Stimulated activated CD8-positive, alpha-beta memory T cell treated with anti-CD3 and anti-CD28 coated beads, Interleukin-4, amount 100 ng/mL, for 1 hour (primary cell): ENCODE results near the gene KRTAP10-6.
"Not testable (repeated sequence)": the region's sequence is repeated elsewhere in the genome, so short reads cannot be mapped to it uniquely, and the experiment has no call there.

ENCODE experiments used
- DNase-seq, 2 donors: peaks; one replicate each; pipeline ENCODE4 v3.0.0-alpha.2; 2020; ENCODE audit warnings: low read depth in 2 of 2, low spot score in 1 of 2

The KRTAP10-6 gene

DNA sequence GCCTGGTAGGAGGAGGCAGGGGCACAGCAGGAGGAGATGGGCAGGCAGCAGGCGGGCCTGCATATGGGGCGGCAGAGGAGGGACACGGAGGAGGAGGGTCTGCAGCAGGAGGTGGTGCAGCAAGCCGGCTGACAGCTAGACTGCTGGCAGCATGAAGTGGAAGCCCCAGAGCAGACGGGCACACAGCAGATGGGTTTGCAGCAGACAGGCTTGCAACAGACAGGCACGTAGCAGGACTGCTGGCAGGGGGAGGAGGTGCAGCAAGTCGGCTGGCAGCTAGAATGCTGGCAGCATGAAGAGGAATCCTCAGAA is 12.5 kb downstream of the KRTAP10-6 start:
- no peak for DNase-seq

DNA sequence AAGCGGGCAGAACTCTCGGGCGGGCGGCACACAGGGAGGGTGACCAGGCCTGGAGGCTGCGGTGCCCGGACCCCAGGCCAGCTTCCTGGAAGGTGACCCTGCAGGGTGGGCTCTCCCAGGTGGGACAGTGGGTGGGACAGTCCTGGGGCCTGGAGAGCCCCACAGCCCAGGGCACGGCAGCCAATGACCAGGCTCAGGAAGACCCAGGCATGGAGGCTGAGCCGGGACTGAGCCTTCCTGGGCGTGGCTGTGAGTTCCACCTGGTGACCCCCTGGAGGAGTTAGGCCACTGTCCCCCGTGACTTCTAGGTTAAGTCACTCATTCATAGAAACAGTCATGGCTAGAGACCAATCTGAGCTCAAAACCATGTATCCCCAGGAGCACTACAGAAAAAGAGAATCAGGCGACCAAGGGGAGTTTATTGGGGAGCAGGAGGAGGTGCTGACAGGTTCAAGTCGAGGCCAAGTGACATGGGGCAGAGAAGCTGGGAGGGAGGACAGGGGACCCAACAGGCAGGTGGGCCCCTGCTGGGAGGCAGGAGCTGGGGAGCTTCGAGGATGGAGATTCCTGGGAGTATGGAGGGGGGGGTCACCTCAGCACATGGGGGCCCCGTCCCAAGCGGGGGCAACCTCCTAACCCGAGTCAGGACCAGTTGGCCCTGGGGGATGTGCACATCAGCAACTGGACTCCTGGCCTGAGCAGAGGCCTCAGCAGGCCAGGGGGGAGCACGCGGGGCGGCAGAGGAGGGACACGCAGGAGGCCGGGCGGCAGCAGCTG is 13.1 kb downstream of the KRTAP10-6 start:
- DNase-seq, result no peak

GRCh38 chr21:44578371-44579055 is 13.8 kb downstream of the KRTAP10-6 start:
- no peak for DNase-seq

GRCh38 chr21:44576025-44576420 is 16.3 kb downstream of the KRTAP10-6 start:
- DNase-seq, result no peak

- no peak for DNase-seq
These were observed 16.8 kb downstream of the KRTAP10-6 start for GRCh38 chr21:44575307-44576024.

DNA sequence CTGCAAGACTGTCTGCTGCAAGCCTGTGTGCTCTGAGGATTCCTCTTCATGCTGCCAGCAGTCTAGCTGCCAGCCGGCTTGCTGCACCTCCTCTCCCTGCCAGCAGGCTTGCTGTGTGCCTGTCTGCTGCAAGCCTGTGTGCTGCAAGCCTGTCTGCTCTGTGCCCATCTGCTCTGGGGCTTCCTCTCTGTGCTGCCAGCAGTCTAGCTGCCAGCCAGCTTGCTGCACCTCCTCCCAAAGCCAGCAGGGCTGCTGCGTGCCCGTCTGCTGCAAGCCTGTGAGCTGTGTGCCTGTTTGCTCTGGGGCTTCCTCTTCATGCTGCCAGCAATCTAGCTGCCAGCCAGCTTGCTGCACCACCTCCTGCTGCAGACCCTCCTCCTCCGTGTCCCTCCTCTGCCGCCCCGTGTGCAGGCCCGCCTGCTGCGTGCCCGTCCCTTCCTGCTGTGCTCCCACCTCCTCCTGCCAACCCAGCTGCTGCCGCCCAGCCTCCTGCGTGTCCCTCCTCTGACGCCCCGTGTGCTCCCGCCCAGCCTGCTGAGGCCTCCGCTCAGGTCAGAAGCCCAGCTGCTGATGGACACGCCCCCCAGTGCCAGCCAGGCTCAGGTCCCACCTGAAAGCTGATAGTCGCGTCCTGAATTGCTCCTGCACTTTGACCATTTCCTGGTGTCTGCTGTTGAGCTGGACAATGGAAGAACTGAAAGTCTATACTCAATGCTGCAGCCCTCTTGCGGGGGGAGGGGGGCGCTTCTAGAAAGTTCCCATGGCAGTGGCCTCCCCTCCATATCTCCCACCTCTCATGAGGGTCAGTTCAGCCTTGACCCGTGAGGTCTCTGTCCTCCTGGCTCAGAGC is 17.6 kb downstream of the KRTAP10-6 start:
- DNase-seq, result no peak

- DNase-seq, result not testable (repeated sequence)
These were observed 18.5 kb downstream of the KRTAP10-6 start, which contains the start of gene KRTAP10-4 for GRCh38 chr21:44573630-44574456. KRTAP10-4 (plus strand) TSS chr21:44573729; CDS start chr21:44573759, 30 bp downstream.

- no peak for DNase-seq
These were observed 19.2 kb downstream of the KRTAP10-6 start for GRCh38 chr21:44572959-44573583.

DNA sequence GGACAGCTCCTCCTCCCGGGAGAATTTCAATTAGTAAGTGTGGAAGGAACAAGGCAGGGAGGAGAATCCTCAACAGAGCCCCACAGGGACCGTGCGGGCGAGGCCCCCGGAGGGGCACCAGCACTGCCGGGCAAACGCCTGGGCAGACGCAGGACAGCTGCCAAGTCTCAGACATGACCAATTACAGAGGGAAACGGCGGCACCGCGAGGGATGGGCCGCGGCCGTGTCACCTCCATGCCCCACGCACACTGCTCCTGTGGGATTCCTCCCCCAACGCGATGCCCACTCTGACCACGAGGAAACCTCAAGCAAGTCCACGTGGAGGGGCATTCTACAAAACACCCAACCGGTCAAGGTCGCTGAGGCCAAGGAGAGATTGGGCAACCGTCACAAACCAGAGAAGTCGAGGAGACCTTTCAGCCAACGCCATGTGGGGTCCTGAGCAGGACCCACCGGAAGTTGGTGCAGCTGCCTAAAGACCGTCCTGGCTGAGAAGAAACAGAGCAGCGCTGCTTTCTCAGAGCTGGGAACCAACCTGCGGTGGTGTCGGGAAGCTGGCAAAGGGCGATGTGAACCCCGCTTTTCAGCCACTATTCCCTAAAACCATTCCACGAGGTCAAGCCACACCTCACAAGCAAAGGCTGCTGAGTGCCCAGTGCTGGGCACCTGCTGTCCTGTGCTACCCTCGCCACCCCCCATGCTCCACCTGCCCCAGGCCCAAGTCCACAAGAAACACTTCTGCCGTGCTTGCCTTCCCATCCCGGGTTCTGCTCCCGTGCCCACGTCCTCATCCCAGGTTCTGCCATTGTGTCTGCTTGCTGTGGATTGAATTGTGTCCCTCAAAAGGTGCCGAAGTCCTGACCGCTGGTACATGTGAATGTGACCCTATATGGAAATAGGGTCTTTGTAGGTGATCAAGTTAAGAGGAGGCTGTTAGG is 20.2 kb downstream of the KRTAP10-6 start:
- DNase-seq, result no peak

DNA sequence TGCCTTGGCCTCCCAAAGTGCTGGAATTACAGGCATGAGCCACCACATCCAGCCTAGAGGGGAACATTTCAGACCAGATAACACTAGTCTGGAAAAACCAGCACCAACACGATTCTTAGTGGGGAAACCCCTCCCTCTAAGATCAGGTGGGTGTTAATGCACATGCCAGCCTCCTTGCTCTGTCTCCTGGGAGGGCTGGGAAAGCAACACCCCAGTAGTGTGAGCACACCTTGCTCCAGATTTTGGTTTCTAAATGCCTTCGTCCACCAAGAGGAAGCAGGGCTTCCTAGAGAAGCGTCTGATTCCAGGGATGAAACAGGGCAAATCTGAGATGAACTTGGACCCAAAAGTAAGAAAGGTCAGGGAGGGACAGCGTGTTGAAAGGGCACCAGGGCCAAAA is 21.0 kb downstream of the KRTAP10-6 start:
- DNase-seq, result no peak

DNA sequence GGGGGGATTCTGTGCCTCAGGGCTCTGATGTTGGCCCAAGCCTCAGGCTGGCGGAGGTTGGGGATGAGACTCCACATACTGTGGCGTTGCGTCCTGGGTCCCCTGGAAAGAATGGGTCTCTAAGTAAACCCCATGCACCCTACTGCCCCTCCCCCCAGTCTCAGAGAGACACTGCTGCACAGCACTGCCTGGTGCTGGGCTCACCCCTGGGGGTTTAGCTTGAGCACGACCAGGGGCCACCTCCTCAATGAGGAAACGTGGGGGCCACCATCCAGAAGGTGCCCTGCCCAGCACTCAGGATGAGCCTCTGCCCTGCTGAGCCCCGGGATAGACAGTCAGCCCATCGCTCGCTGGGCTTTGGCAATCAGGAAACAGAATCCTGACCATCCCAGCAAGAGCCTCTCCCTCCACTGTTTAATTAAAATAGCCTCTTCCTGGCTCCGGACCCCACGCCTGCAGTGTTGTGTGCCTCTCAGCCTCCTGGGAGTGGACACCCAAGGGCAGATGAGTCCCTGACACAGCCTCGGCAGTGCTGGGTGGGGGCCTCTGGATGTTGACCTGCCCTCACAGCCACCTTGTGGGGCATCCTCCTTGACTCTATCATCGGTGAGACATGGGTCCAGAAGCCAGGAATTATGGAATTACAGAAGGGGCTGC is 22.3 kb downstream of the KRTAP10-6 start:
- no peak for DNase-seq

- no peak for DNase-seq
These were observed 23.4 kb downstream of the KRTAP10-6 start for GRCh38 chr21:44568667-44569556.

GRCh38 chr21:44568261-44568660 is 24.0 kb downstream of the KRTAP10-6 start:
- no peak for DNase-seq

DNA sequence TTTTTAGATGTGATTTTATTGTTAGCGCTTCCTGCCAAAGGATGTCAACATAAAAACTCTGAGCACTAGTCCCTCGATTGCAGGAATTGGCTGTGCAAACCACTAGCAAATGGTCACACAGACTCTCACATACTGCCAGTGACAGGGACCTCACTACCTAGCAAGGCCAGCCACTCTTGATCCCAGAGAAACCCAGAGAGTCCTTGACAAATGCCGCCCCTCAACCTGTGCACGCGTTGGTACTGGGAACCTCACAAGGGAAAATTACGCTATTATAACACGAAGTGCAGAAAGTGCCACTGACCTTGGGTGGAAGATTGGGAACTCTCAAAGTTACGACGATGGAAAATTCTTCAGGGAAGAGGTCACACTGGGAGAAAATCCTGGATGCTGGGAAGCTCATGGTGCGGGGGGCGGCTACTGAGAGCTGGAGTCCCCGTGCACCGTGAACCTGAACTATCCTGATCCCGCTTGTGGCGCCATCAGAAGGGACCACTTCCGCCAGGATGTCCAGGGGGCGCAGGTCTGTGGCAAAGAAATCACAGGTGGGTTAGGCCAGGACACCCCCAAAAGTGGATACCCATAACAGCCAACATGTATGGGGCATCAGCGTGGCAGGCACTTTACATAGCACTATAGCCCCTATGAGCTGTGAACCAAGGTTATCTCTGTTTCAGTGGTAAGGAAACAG is 24.7 kb downstream of the KRTAP10-6 start:
- DNase-seq, result no peak

GRCh38 chr21:44566403-44566802 is 25.9 kb downstream of the KRTAP10-6 start:
- no peak for DNase-seq

- DNase-seq, result no peak
These were observed 27.3 kb downstream of the KRTAP10-6 start for GRCh38 chr21:44564886-44565598.
